Effector memory CD4-positive, alpha-beta T cell (primary cell): ENCODE measurements around the gene PLEKHG5.
"Not testable (repeated sequence)": the region's sequence is repeated elsewhere in the genome, so short reads cannot be mapped to it uniquely, and the experiment has no call there.

Experiments
- DNase-seq, 3 donors: peaks; one replicate each; pipeline ENCODE4 v3.0.0-alpha.2; 2020
- H3K27ac ChIP-seq: 2 replicates; pipeline ENCODE4 v1.7.0; 2013; ENCODE audit warnings: mild to moderate bottlenecking, low read length, moderate library complexity; ENCODE audit not compliant: insufficient read depth, poor library complexity, severe bottlenecking
- H3K27me3 ChIP-seq: replicated peaks from 2 replicates; pipeline ENCODE4 v1.7.0; 2013; ENCODE audit warnings: mild to moderate bottlenecking, low read length; ENCODE audit not compliant: insufficient read depth, control insufficient read depth, poor library complexity, severe bottlenecking
- H3K36me3 ChIP-seq: 2 replicates; pipeline ENCODE4 v1.7.0; 2013; ENCODE audit warnings: mild to moderate bottlenecking, low read length, moderate library complexity; ENCODE audit not compliant: control insufficient read depth, insufficient read depth
- H3K4me1 ChIP-seq: 2 replicates; pipeline ENCODE4 v1.7.0; 2013; ENCODE audit warnings: low read length, mild to moderate bottlenecking; ENCODE audit not compliant: control insufficient read depth, insufficient read depth, poor library complexity, severe bottlenecking
- H3K4me3 ChIP-seq: 2 replicates; pipeline ENCODE4 v1.7.0; 2013; ENCODE audit warnings: low read length, low read depth, mild to moderate bottlenecking; ENCODE audit not compliant: insufficient read depth, poor library complexity, severe bottlenecking
- H3K9me3 ChIP-seq: 2 replicates; pipeline ENCODE4 v1.7.0; 2013; ENCODE audit warnings: mild to moderate bottlenecking, low read length, moderate library complexity; ENCODE audit not compliant: control insufficient read depth

PLEKHG5 gene

DNA sequence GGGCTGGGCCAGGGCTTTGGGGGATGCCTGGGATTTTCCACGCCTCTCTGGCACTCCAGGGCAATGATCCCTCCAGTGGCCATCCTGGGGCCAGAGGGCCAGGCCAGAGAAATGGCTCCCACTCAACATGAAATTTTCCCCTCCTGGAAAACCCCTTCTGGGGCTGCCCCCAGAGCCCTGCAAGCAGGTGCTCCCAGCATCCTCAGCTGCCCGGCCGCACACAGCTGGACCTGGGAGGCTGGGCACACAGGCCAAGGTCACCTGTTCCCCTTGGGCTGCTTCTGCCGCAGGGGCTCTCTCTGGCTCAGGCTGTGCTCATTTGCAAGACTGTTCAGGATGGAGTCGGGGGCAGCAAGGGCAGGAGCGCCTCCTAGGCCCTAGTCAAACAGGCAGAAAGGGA, 63.0 kb downstream of the PLEKHG5 start:
- H3K27ac ChIP-seq, DNase-seq, H3K27me3 ChIP-seq, H3K36me3 ChIP-seq, H3K4me3 ChIP-seq, H3K9me3 ChIP-seq: not testable (repeated sequence)
- H3K4me1 ChIP-seq = peaks cover 16% of the 10 kb centered on the region

DNA sequence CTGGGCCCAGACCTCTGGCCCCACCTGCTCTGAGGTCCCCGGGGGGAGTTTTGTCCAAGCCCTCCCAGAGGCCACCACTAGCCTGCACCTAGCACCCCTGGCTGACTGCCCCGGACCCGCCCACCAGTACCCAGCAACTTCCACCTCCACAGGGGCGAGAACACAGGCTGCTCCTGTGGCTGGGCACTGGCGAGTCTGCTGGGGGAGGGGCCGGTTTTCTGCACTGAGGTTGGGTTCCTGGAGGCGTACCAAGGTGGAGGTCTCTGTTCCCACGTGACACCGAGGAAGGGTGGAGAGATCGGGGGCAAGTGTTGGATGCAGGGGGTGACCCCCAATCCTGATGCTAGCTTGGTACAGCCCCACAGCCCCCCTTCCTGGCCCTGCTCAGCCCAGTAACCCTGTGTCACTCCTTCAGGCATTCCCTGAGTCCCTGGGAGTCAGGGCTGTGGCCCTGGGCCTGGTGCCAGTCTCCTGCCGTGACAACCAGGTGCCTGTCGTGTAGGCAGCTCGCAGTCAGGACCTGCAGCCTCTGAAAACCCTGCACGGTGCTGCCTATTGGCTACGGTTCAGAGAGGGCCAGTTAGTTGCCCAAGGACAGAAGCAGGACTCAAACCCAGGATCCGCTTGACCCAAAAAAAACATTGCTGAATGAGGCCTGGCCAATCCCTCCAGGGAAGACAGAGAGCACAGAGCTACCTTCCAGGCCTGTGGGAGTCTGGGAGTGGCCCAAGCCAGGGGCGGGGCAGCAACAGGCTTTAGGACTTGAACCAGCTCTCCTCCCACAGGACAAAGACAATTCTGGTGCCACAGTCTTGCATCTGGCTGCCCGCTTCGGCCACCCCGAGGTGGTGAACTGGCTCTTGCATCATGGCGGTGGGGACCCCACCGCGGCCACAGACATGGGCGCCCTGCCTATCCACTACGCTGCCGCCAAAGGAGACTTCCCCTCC, 63.8 kb downstream of the PLEKHG5 start:
- H3K4me1 ChIP-seq = peaks cover 18% of the 10 kb centered on the region
- H3K27ac ChIP-seq = no peak overlapping the region
- H3K9me3 ChIP-seq = no peaks in the 10 kb centered on the region
- no peak for DNase-seq
- no peak overlapping the region for H3K4me3 ChIP-seq
- H3K36me3 ChIP-seq = no peaks in the 10 kb centered on the region
- H3K27me3 ChIP-seq = peaks cover 8% of the 10 kb centered on the region

DNA sequence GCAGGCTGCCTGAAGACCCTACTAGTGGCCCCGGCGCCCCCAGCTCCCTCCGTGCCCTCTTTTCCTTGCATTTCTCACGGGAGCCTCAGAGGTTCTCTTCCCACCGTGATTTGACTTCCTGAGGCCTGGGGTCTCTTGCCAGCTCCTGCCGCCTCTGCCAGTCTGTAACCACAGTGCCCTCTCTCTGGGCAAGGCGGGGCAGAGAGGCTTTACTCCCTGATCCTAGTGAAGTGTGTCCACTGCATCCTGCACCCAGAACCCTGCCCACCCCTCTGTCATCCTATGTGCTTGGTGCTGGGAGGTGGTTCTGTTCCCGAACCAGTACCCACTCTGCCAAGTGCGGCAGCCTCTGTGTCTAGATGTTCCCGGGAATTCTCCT, 64.5 kb downstream of the PLEKHG5 start:
- no peaks in the 10 kb centered on the region for H3K9me3 ChIP-seq
- no peak for DNase-seq
- H3K36me3 ChIP-seq = no peaks in the 10 kb centered on the region
- H3K27ac ChIP-seq = no peak overlapping the region
- peaks cover 18% of the 10 kb centered on the region for H3K4me1 ChIP-seq
- H3K4me3 ChIP-seq = no peak overlapping the region
- peaks cover 8% of the 10 kb centered on the region for H3K27me3 ChIP-seq

DNA sequence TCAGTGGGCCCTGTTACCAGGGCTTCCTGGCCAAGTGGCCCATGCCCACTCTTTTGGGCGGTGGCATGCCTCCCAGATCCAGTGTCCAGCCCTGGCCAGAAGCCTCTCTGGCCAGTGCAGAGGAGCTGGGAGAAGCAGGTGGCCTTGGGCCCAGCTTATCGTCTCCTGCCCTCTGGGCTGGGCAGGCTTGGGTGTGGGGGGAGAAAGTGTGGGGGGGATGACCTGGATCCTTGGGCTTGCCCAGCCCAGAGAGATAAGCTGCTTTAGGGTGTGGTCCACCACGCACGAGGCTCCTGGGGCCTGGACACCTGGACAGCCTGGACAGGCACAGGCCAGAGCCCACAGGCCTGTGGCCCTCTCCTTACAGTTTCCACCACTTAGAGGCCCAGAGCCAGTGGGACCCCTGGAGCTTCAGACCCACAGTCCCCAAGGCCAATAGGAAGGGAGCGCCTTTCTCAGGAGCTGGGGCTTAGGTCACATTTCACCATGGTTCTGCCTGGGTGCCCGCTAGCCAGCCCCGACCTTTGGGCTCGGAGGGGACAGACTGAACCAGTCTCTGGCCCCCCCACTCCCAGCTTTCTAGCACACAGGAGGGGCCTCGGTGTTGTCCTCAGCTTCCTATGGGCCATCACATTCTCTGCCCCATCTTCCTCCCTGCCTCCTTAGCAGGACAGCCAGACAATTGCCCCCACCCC, 65.0 kb downstream of the PLEKHG5 start:
- peaks cover 18% of the 10 kb centered on the region for H3K4me1 ChIP-seq

DNA sequence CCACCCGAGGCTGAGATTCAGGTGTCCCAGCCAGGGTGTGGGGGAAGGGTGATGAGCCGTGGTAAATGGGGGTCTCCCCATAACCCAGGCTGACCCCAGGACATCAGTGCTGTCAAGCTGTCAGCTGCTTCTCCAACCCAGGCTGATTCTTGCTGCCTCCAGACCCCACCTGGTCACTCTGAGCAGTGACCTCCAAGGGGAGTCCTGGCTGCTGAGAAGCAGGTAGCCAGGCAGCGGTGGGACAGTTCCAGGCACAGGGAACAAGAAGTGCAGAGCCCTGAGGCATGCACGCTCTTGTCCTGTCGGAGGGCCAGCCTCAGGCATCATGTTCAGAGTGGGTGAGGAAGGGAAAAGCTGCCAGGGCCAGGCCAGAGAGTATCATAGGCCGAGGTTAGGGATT, 65.8 kb downstream of the PLEKHG5 start:
- H3K4me3 ChIP-seq = no peak overlapping the region
- H3K4me1 ChIP-seq = peaks cover 18% of the 10 kb centered on the region
- H3K36me3 ChIP-seq = no peaks in the 10 kb centered on the region
- no peak for DNase-seq
- H3K27ac ChIP-seq = no peak overlapping the region
- H3K9me3 ChIP-seq = no peaks in the 10 kb centered on the region
- H3K27me3 ChIP-seq = peaks cover 16% of the 10 kb centered on the region

More for the DNA sequence above, 65.0 kb downstream of the PLEKHG5 start:
- DNase-seq = no peak
- peaks cover 9% of the 10 kb centered on the region for H3K27me3 ChIP-seq
- no peak overlapping the region for H3K27ac ChIP-seq
- H3K36me3 ChIP-seq = no peaks in the 10 kb centered on the region
- H3K4me3 ChIP-seq = no peak overlapping the region
- no peaks in the 10 kb centered on the region for H3K9me3 ChIP-seq

DNA sequence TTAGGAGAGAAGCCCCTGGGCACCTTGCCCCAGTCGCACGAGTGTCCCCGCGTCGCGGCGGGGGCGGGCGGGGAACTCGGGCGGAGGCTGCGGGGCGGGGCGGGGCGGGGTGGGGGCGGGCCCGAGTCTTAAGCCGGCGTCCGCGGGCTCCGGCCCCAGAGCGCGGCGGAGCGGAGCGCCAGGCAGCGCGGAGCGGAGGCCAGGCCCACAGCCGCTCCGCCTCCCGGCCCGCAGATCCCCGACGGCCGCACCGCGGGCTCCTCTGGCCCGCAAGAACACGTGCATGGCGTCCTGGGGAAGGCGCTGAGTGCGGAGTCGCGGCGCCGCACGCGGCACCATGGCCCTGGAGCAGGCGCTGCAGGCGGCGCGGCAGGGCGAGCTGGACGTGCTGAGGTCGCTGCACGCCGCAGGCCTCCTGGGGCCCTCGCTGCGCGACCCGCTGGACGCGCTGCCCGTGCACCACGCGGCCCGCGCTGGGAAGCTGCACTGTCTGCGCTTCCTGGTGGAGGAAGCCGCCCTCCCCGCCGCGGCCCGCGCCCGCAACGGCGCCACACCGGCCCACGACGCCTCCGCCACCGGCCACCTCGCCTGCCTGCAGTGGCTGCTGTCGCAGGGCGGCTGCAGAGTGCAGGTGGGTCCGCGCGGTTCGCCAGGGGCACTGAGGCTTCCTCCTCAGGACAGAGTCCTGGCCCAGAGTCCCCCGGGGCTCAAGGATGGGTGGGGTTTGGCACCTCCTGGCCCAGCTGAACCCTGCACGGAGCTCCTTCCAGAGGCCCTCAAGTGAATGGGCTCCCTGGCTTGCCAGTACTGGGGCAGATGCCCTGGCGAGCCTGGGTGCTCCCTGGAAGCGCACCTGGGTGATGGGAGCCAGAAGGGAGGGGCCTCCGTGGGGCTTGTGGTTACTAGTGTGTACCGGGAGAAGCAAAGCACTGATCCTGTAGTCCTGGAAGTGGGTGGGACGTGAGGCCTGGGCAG, 66.6 kb downstream of the PLEKHG5 start, which contains the start of gene ESPN:
ESPN (plus strand) TSS at position 158 of the 975 bp plus-strand sequence; CDS start at position 338, 180 bp downstream.
- no peak for DNase-seq
- Histone ChIP-seq H3K4me1 (peaks cover 25% of the 10 kb centered on the region), H3K36me3 (no peaks in the 10 kb centered on the region), H3K27me3 (peaks cover 24% of the 10 kb centered on the region), H3K27ac (no peak within 1 kb of the TSS), H3K9me3 (no peaks in the 10 kb centered on the region), H3K4me3 (peak within 1 kb of the TSS; percentile 11)

DNA sequence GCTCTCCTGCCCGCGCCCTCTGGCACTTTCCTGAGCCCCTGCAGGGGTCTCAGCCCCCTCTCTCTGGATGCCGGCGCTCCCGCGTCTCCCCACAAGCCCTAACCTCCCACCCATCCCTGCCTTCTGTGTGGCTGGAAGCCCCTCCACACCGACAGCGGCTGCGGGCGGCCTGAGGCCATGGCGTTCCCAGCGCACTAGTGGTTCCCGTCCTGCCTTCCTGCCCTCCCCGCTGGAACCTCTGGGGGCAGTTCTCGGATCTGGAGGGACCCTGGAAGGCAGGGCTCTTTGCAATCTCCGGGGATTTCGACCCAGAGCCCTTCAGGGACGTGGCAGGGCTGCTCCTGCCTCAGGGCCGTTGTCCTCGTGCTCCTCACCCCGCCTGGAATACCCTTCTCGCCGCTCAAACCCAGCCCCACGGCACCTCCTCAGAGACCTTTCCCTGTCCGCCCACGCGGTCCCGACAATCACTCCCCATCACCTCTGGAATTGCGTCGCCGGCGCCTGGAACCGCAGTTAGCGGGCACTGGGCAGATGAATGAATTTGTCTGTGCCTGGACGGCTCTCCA, 67.4 kb downstream of the PLEKHG5 start:
- H3K36me3 ChIP-seq = no peaks in the 10 kb centered on the region
- peak overlapping the region; percentile 9 for H3K4me3 ChIP-seq
- peaks cover 33% of the 10 kb centered on the region for H3K4me1 ChIP-seq
- DNase-seq = no peak
- peaks cover 32% of the 10 kb centered on the region for H3K27me3 ChIP-seq
- no peak overlapping the region for H3K27ac ChIP-seq
- H3K9me3 ChIP-seq = no peaks in the 10 kb centered on the region

DNA sequence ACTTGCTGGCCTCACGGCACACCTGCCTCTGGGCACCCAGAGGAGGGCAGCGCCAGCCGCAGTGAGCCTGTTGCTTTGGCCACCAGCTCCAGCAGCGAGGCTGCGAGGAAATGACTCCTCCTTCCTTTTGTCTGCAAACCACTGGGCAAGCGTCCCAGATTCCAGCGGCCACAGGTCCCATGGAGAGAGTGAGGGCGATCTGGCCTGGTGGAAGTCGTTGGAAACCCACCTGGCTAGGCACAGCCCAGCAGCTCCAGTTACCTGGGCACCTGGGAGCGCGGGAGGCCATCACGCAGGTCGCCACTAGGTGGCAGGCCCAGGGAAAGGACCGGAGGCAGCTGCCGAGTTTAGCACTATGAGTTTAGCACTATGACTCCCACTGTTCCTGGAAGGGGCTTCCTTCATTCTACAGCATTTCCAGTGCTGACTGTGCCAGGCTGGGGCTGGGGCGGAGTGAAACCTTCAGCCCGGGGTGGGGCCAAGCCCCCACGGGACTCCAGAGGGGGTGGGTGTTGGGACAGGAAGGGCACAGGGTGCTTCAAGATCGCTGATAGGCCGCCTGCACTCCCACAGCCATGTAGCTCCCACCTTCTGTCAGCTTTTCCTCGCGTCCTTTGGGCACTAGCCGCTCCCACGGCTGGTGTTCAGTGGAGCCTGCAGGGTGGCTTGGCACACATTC, 68.0 kb downstream of the PLEKHG5 start:
- Histone ChIP-seq H3K9me3 (no peaks in the 10 kb centered on the region), H3K27me3 (peaks cover 38% of the 10 kb centered on the region), H3K4me1 (peaks cover 40% of the 10 kb centered on the region), H3K4me3 (peak overlapping the region; percentile 9), H3K36me3 (no peaks in the 10 kb centered on the region), H3K27ac (no peak overlapping the region)
- DNase-seq = peak; percentile 41 to 54 (median 47)

DNA sequence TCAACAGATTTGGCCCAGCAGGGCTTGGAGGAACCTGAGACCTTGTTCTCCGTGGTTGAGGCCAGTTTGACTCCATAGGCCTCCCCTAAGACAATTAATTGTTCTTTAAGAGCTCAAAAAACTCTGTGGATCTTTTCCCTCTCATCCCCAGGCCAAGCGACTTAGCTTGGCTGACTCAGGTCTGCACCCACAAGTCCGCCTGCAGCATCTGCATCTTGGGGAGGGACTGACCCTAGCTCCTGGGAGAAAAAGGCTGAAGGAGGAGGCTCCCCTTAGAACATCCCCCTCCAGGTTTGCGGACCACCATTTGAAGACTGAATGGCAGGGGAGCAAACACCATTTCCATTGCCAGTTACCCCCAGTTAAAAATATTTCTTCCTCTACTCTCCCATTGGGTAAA, 70.2 kb downstream of the PLEKHG5 start:
- Histone ChIP-seq H3K27me3 (peaks cover 60% of the 10 kb centered on the region), H3K4me3 (no peak overlapping the region), H3K27ac (no peak overlapping the region), H3K9me3 (no peaks in the 10 kb centered on the region), H3K36me3 (no peaks in the 10 kb centered on the region), H3K4me1 (peaks cover 42% of the 10 kb centered on the region)
- DNase-seq = no peak
